B cell (primary cell): ENCODE data around the gene PLPP3. TPM values are rescaled to one million over a fixed set of nuclear protein-coding genes. Genes with fewer than 3 reads are reported as not detected.

Source experiments
- ATAC-seq: fragments of 200-7000 bp; cut with Tn5 transposase; one replicate; pipeline ENCODE4 v1.10.0; 2021; ENCODE audit warnings: low read depth, mild to moderate bottlenecking, moderate number of reproducible peaks, moderate library complexity
- CTCF ChIA-PET: fragments of 350-600 bp; sonication (Branson Sonifier 250); formaldehyde crosslinking; loops from one replicate; lab custom pipeline; 2021; ENCODE audit warnings: antibody characterized with exemption, inconsistent platforms; lab: Charles Lee
- POLR2A ChIA-PET: fragments of 350-600 bp; sonication (Branson Sonifier 250); formaldehyde crosslinking; loops from one replicate; lab custom pipeline; 2021; ENCODE audit warnings: antibody characterized with exemption; lab: Charles Lee
- DNase-seq: peaks from one replicate; pipeline ENCODE4 v3.0.0; 2013
- H2AFZ ChIP-seq: 2 replicates; pipeline ENCODE4 v1.6.1; 2012; ENCODE audit warnings: mild to moderate bottlenecking, low read depth, low read length; ENCODE audit not compliant: insufficient read depth, poor library complexity, severe bottlenecking
- H3K27ac ChIP-seq, 2 donors: 1 replicate in 1 of 2; 2 replicates in 1 of 2; pipeline ENCODE4 v1.5.1; 2012 to 2013; ENCODE audit warnings: low read length in 2 of 2, mild to moderate bottlenecking in 2 of 2, moderate library complexity in 1 of 2
- H3K27me3 ChIP-seq, 4 experiments: fragments of 200-600 bp in 1 of 4; sonication (generic) in 1 of 4; replicated peaks in 1 of 4; 1 replicate in 2 of 4; 2 replicates in 2 of 4; pipeline versions ENCODE4 v1.6.1 to v1.7.0; 2013 to 2016; ENCODE audit warnings: low read length in 3 of 4, mild to moderate bottlenecking in 2 of 4, mixed read lengths in 1 of 4, moderate library complexity in 1 of 4; ENCODE audit not compliant: insufficient read depth in 4 of 4, control insufficient read depth in 3 of 4; ENCODE audit errors: control extremely low read depth in 1 of 4
- H3K36me3 ChIP-seq, 2 experiments: replicated peaks in 1 of 2; 1 replicate in 1 of 2; 2 replicates in 1 of 2; pipeline versions ENCODE4 v1.6.1 to v1.7.1; 2013; ENCODE audit warnings: low read length in 1 of 2; ENCODE audit not compliant: insufficient read depth in 2 of 2, control insufficient read depth in 1 of 2; ENCODE audit errors: control extremely low read depth in 1 of 2, extremely low read depth in 1 of 2
- H3K4me1 ChIP-seq, 2 donors: fragments of 200-600 bp in 1 of 2; sonication (generic) in 1 of 2; 1 replicate in 1 of 2; 2 replicates in 1 of 2; pipeline versions ENCODE4 v1.5.1 to v1.6.1; 2013 to 2017; ENCODE audit warnings: low read length in 2 of 2; ENCODE audit not compliant: control insufficient read depth in 2 of 2, insufficient read depth in 2 of 2
- H3K4me2 ChIP-seq: replicated peaks from 2 replicates; pipeline ENCODE3; 2012; ENCODE audit warnings: mild to moderate bottlenecking, low read depth, low read length; ENCODE audit not compliant: poor library complexity, severe bottlenecking
- H3K4me3 ChIP-seq, 5 experiments: fragments of 200-600 bp in 1 of 5; sonication (generic) in 1 of 5; 1 replicate in 3 of 5; 2 replicates in 2 of 5; pipeline versions ENCODE4 v1.5.1 to v1.7.0; 2011 to 2016; ENCODE audit warnings: low read length in 4 of 5, mild to moderate bottlenecking in 4 of 5, low read depth in 2 of 5, control low read depth in 1 of 5, moderate library complexity in 1 of 5; ENCODE audit not compliant: insufficient read depth in 1 of 5; ENCODE audit errors: control extremely low read depth in 1 of 5, extremely low read depth in 1 of 5
- H3K79me2 ChIP-seq: fragments of 200-600 bp; sonication (generic); one replicate; pipeline ENCODE4 v1.6.0; 2016; ENCODE audit warnings: low read length; ENCODE audit not compliant: control insufficient read depth, insufficient read depth
- H3K9ac ChIP-seq: fragments of 200-600 bp; sonication (generic); 2 replicates; pipeline ENCODE4 v1.6.1; 2017; ENCODE audit warnings: mild to moderate bottlenecking, low read length, moderate library complexity
- H3K9me3 ChIP-seq, 3 donors: one replicate each; pipeline versions ENCODE4 v1.6.1 to v1.7.1; 2013; ENCODE audit warnings: low read length in 2 of 3; ENCODE audit not compliant: control insufficient read depth in 2 of 3, insufficient read depth in 1 of 3; ENCODE audit errors: control extremely low read depth in 1 of 3
- H4K20me1 ChIP-seq: 2 replicates; pipeline ENCODE4 v1.6.0; 2012; ENCODE audit warnings: mild to moderate bottlenecking, low read length; ENCODE audit not compliant: insufficient read depth, control insufficient read depth, poor library complexity, severe bottlenecking
- H3K27ac Mint-ChIP-seq: one replicate; pipeline ENCODE4 v1.8.0; 2021; ENCODE audit warnings: mixed read lengths
- H3K27me3 Mint-ChIP-seq: one replicate; pipeline ENCODE4 v1.8.0; 2021; ENCODE audit warnings: mixed read lengths
- H3K4me1 Mint-ChIP-seq: one replicate; pipeline ENCODE4 v1.8.0; 2021; ENCODE audit warnings: mixed read lengths
- H3K4me3 Mint-ChIP-seq: one replicate; pipeline ENCODE4 v1.8.0; 2021; ENCODE audit warnings: mixed read lengths
- H3K9me3 Mint-ChIP-seq: one replicate; pipeline ENCODE4 v1.8.0; 2022; ENCODE audit warnings: mixed read lengths; ENCODE audit not compliant: insufficient read depth
- EZH2 ChIP-seq: IDR thresholded peaks from 2 replicates; pipeline ENCODE4 v1.6.1; 2012; ENCODE audit warnings: borderline replicate concordance, low read depth, mild to moderate bottlenecking, moderate library complexity, low read length; ENCODE audit not compliant: insufficient read depth, poor library complexity, severe bottlenecking
- WGBS: methylation state at CpG from one replicate; pipeline ENCODE4 v1.1.5; 2013; ENCODE audit warnings: missing lambda C conversion rate; ENCODE audit not compliant: insufficient coverage; 5-methylcytosine and 5-hydroxymethylcytosine counted together
- intact Hi-C: fragments of 100-400 bp; cut with micrococcal nuclease; formaldehyde crosslinking; loops from one replicate; pipeline ENCODE4 v1.10.0; 2022
- polyA plus RNA-seq: library from polyadenylated mRNA; depleted of rRNA; stranded (reverse); fragments of >200 nt; gene quantifications from 2 replicates; pipeline ENCODE4 v1.2.3, GENCODE V29; 2012
- total RNA-seq, 2 donors: library from RNA; stranded (reverse); fragments of 120-200 nt in 1 of 2; gene quantifications; 1 replicate in 1 of 2; 2 replicates in 1 of 2; pipeline versions ENCODE4 v1.2.3 to v1.2.4, GENCODE V29; 2013 to 2022
- TF ChIP-seq, protein P1 (sequence below): fragments of 200-600 bp; IDR thresholded peaks from one replicate; pipeline ENCODE4 v1.8.0; 2022; ENCODE audit warnings: antibody characterized with exemption, mild to moderate bottlenecking

PLPP3 gene
- total and polyA plus RNA-seq, 2 donors (not counting 1 experiment from before 2014, with no cell fraction given), result 1.8 to 2.9 TPM

DNA sequence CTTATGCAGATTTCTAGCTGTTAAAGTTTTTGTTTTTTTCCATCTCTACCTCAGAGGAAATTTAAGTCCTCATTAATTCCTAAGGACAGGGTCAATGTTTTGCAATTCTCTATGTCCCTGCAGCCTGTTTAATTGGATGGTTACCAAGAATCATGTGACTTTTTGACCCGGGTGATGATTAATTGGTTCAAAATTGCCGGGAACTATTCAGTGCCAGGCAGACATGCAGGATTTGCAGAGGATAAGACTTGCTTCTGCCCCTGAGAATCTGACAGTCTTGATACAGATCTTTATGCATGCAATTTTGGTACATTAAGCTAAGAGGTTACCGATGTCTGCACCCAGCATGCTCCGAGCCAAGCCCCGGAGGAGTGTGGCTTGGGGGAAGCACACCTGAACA is 87.9 kb downstream of the PLPP3 start:
- Mint-ChIP-seq H3K9me3 (no peaks in the 10 kb centered on the region), H3K27me3 (no peaks in the 10 kb centered on the region), H3K4me3 (no peak overlapping the region), H3K27ac (no peak overlapping the region), H3K4me1 (no peaks in the 10 kb centered on the region)
- POLR2A ChIA-PET, result no interaction called here
- no peak overlapping the region for H3K27ac ChIP-seq
- DNase-seq, result no peak
- H3K79me2 ChIP-seq, result no peaks in the 10 kb centered on the region
- intact Hi-C loops, result no loop called here
- 85% methylated on average over 4 of the region's 5 CpGs for WGBS
- no peak overlapping the region for H3K4me3 ChIP-seq
- TF ChIP-seq, protein P1, sequence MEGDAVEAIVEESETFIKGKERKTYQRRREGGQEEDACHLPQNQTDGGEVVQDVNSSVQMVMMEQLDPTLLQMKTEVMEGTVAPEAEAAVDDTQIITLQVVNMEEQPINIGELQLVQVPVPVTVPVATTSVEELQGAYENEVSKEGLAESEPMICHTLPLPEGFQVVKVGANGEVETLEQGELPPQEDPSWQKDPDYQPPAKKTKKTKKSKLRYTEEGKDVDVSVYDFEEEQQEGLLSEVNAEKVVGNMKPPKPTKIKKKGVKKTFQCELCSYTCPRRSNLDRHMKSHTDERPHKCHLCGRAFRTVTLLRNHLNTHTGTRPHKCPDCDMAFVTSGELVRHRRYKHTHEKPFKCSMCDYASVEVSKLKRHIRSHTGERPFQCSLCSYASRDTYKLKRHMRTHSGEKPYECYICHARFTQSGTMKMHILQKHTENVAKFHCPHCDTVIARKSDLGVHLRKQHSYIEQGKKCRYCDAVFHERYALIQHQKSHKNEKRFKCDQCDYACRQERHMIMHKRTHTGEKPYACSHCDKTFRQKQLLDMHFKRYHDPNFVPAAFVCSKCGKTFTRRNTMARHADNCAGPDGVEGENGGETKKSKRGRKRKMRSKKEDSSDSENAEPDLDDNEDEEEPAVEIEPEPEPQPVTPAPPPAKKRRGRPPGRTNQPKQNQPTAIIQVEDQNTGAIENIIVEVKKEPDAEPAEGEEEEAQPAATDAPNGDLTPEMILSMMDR, result no peak
- no peak for TF ChIP-seq EZH2
- H4K20me1 ChIP-seq, result no peaks in the 10 kb centered on the region
- H3K27me3 ChIP-seq, result no peaks in the 10 kb centered on the region
- H2AFZ ChIP-seq, result no peak overlapping the region
- no peak overlapping the region for H3K4me2 ChIP-seq
- no peak overlapping the region for H3K9ac ChIP-seq
- no peak for ATAC-seq
- H3K9me3 ChIP-seq, result peaks cover 0 to 5% (median 0%) of the 10 kb centered on the region in 3 donors
- H3K4me1 ChIP-seq, result no peaks in the 10 kb centered on the region
- CTCF ChIA-PET, result interaction anchor here (1.2 kb wide), 1 partner anchor 93 kb away, joined by 5 read pairs; no protein-coding TSS in a partner anchor
- no peaks in the 10 kb centered on the region for H3K36me3 ChIP-seq

DNA sequence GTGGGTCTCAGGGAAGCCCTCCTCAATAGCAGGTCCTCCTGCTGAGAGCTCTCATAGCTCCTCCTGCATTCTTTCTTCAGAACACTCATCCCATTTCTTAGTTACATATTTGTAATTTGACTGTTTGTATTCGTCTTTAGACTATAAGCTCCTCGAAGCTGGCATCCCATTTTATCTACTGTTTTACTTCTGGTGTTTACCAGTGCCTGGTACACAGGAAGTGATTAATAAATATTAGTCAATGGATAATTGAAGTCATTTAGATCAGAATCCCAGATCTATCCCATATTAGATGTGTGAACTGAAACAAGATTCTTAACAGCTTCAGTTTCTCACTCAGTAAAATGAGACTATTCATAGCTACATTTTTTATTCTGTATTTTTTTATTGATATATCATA is 88.7 kb downstream of the PLPP3 start:
- WGBS, result no CpG with 5 or more reads among the region's 2 CpGs
- no peak overlapping the region for H3K4me2 ChIP-seq
- no peak overlapping the region for H3K4me3 ChIP-seq
- no peaks in the 10 kb centered on the region for H3K36me3 ChIP-seq
- H3K4me1 ChIP-seq, result no peaks in the 10 kb centered on the region
- no peak for TF ChIP-seq EZH2
- TF ChIP-seq, protein P1, result no peak
- H3K79me2 ChIP-seq, result no peaks in the 10 kb centered on the region
- H3K27ac ChIP-seq, result no peak overlapping the region
- no peak overlapping the region for H3K9ac ChIP-seq
- peaks cover 0 to 5% (median 0%) of the 10 kb centered on the region in 3 donors for H3K9me3 ChIP-seq
- Mint-ChIP-seq H3K9me3 (no peaks in the 10 kb centered on the region), H3K4me1 (no peaks in the 10 kb centered on the region), H3K27ac (no peak overlapping the region), H3K27me3 (no peaks in the 10 kb centered on the region), H3K4me3 (no peak overlapping the region)
- no peaks in the 10 kb centered on the region for H3K27me3 ChIP-seq
- intact Hi-C loops, result no loop called here
- ChIA-PET POLR2A (no interaction called here), CTCF (no interaction called here)
- H2AFZ ChIP-seq, result no peak overlapping the region
- DNase-seq, result no peak
- H4K20me1 ChIP-seq, result no peaks in the 10 kb centered on the region
- ATAC-seq, result no peak
